Measurements from ENCODE around the gene TAB3.

The TAB3 gene, protein sequence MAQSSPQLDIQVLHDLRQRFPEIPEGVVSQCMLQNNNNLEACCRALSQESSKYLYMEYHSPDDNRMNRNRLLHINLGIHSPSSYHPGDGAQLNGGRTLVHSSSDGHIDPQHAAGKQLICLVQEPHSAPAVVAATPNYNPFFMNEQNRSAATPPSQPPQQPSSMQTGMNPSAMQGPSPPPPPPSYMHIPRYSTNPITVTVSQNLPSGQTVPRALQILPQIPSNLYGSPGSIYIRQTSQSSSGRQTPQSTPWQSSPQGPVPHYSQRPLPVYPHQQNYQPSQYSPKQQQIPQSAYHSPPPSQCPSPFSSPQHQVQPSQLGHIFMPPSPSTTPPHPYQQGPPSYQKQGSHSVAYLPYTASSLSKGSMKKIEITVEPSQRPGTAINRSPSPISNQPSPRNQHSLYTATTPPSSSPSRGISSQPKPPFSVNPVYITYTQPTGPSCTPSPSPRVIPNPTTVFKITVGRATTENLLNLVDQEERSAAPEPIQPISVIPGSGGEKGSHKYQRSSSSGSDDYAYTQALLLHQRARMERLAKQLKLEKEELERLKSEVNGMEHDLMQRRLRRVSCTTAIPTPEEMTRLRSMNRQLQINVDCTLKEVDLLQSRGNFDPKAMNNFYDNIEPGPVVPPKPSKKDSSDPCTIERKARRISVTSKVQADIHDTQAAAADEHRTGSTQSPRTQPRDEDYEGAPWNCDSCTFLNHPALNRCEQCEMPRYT

DNA sequence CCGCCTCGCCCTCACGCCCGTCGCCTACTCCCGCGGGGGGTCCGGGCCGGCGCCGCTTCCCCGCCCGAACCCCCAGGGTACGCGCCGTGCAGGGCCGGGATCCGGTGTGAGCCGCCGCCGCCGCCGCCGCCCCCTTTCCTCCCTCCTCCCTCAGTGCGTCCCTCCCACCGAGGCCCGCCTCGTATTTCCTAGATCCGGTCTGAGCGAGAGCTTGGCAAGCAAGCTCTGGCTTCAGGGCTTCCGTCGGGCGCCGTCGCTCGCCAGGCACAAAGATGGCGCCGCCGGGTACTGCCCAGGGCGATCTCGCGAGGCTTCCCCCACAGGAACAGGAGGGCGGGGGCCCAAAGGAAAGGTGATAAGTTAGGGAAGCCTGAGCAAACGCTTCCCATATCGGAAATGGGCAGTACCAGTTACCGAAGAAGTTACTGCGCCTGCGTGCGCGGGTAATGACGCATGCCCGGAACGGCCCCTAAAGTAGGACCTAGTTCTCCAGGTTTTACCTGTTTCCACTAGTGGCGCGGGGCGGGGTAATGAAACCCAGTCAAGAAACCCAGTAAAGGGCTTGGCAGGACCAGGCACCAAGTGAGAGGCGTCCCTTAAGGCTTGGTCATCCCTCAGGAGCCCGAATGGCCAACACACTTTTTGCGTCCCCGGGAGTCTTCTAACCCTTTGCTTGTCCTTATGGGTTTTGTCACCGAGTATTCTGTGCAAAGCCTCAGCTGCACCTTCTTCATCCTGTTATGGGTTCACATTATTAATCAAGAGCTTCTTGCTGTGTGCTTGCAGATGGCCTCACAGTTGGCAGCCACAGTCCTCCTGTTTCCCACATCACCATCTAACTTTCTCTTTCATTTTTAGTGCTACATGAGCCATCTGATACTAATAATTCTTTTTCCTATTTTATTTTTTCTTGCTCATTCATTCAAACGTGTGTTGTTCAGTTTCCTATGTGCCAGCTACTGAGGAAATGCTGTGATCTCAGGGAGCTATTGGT, at the start of gene TAB3:
Gene TAB3, minus strand, starts transcription at position 108 of the 994 bp plus-strand sequence. CDS start 29,666 bp downstream, outside the sequence.
- Histone ChIP-seq H3K9me3 (0 out of 2 replicates have a peak, but pooled peaks cover 10% of the 10 kb centered on the region), H4K20me1 (peaks cover 20% of the 10 kb centered on the region), H3K36me3 (no peaks in the 10 kb centered on the region), H3K27me3 (no peaks in the 10 kb centered on the region), H3K4me1 (peaks cover 12% of the 10 kb centered on the region), H3K4me3 (peak within 1 kb of the TSS; percentile 84), H3K9ac (peak within 1 kb of the TSS; percentile 82), H3K4me2 (peak within 1 kb of the TSS; percentile 76), H3K27ac (peak within 1 kb of the TSS; percentile 74)
- TF ChIP-seq Cebpa-rat (IDR thresholded peaks at IDR 0.05): no peak

DNA sequence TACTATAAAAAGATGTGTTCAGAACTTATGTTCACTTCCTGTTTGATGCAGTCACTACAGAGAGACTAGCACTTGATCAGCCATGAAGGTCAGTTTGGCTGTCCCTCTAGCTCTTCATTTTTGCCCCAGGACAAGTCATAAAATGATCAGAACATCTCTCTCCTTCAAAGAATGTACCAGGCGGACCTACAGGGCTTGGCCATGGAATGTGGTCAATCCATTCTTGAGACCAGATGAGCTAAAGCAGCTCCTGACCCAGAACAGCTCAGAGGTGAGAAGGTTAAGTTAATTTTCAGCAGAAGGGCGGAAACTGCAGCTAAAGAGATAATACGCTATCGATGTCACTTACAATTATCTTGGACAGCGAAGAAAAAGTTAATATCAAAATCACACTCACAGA, 49.2 kb upstream of the TAB3 start:
- Histone ChIP-seq H3K4me2 (no peak overlapping the region), H3K4me1 (no peaks in the 10 kb centered on the region)
- no peak for TF ChIP-seq Cebpa-rat (IDR thresholded peaks at IDR 0.05)

DNA sequence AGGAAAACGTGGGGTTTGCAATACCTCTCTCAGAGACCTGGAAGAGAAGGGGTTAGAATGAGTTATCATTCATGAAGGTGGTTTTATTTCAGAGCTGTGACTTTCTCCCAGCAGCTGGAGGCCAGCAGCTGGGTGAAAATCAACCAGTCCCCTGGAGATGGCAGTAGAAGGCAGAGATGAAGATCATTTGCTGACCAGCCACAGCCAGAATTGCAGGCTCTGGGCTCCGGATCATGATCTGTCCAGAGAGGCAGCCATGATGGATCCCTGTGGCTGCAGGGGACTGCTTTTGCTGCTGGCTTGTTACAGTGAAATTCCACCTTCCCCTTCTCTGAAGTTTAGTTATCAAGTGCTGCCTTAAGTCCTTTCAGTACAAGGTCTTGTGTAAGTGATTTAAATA, 46.9 kb upstream of the TAB3 start:
- no peaks in the 10 kb centered on the region for H3K4me1 ChIP-seq
- H3K27me3 ChIP-seq: no peaks in the 10 kb centered on the region
- H3K9me3 ChIP-seq: no peaks in the 10 kb centered on the region
- no peaks in the 10 kb centered on the region for H4K20me1 ChIP-seq
- TF ChIP-seq Cebpa-rat (IDR thresholded peaks at IDR 0.05): no peak
- H3K36me3 ChIP-seq: no peaks in the 10 kb centered on the region
- no peak overlapping the region for H3K4me3 ChIP-seq
- no peak overlapping the region for H3K27ac ChIP-seq
- no peak overlapping the region for H3K9ac ChIP-seq
- H3K4me2 ChIP-seq: no peak overlapping the region

More for the DNA sequence above, 49.2 kb upstream of the TAB3 start:
- Histone ChIP-seq H3K9me3 (no peaks in the 10 kb centered on the region), H3K27me3 (no peaks in the 10 kb centered on the region), H3K9ac (no peak overlapping the region), H3K27ac (no peak overlapping the region), H3K36me3 (no peaks in the 10 kb centered on the region), H3K4me3 (no peak overlapping the region), H4K20me1 (no peaks in the 10 kb centered on the region)

DNA sequence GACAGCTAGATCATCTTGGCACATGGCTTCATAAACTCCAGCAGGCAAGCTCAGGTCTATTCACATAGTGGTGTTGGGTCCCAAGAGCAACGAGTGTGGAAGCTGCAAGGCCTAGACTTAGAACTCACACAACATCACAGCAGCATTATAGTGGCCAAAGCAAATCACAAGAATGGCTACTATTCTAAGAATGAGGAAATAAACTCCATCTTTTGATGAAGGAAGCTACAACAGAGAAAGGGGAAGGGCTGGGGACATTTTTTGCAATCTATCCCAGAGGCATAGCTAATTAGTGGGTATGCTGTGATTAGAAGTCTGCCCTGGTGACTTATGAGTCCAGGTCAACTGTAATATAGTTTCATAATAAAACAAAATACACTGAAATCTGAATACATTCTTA, 42.9 kb upstream of the TAB3 start:
- no peak overlapping the region for H3K27ac ChIP-seq
- no peaks in the 10 kb centered on the region for H3K4me1 ChIP-seq
- H4K20me1 ChIP-seq: no peaks in the 10 kb centered on the region
- H3K9me3 ChIP-seq: no peaks in the 10 kb centered on the region
- no peak overlapping the region for H3K9ac ChIP-seq
- no peaks in the 10 kb centered on the region for H3K27me3 ChIP-seq
- H3K36me3 ChIP-seq: no peaks in the 10 kb centered on the region
- no peak for TF ChIP-seq Cebpa-rat (IDR thresholded peaks at IDR 0.05)
- H3K4me2 ChIP-seq: no peak overlapping the region
- H3K4me3 ChIP-seq: no peak overlapping the region

DNA sequence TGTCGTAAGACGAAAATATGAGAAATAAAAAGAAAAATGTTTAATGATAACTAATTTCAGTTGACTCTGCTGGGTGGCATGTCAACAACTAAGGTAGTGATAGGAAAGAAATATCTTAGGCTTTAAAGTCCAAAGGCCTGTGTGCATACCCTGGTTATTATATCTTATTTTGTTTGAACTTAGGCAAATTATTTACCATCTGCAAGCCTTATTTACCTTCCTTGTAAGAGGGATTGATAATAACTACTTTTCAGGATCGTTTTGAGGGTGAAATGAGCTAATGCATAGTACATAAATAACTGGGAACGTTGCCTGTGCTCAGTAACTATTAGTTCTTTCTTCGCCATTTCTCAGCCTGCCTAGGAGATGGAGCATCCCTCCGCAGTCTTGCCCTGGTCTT, 41.6 kb upstream of the TAB3 start:
- Histone ChIP-seq H3K9me3 (no peaks in the 10 kb centered on the region), H3K4me1 (no peaks in the 10 kb centered on the region), H3K4me2 (no peak overlapping the region), H3K36me3 (no peaks in the 10 kb centered on the region), H4K20me1 (no peaks in the 10 kb centered on the region), H3K27me3 (no peaks in the 10 kb centered on the region), H3K4me3 (no peak overlapping the region), H3K27ac (no peak overlapping the region), H3K9ac (no peak overlapping the region)
- no peak for TF ChIP-seq Cebpa-rat (IDR thresholded peaks at IDR 0.05)

DNA sequence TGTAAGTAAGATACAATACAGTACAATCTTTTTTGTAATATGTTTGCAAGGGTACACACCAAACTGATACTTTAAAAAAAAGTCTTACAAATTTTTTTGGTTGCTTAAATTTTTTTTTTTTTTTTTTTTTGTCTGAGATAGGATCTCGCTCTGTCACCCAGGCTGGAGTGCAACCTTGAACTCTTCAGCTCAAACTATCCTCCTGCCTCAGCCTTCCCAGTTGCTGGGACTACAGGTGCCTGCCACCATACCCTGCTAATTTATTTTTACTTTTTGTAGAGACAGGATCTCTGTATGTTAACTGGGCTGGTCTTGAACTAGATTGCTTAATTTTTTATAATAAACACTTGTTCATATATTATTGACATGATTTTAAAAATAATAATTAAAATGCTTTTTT, 41.1 kb upstream of the TAB3 start:
- Histone ChIP-seq H3K4me3 (no peak overlapping the region), H3K9ac (no peak overlapping the region), H3K4me2 (no peak overlapping the region), H3K9me3 (no peaks in the 10 kb centered on the region), H3K36me3 (no peaks in the 10 kb centered on the region), H3K27me3 (no peaks in the 10 kb centered on the region), H3K27ac (no peak overlapping the region), H4K20me1 (no peaks in the 10 kb centered on the region), H3K4me1 (no peaks in the 10 kb centered on the region)
- TF ChIP-seq Cebpa-rat (IDR thresholded peaks at IDR 0.05): no peak

DNA sequence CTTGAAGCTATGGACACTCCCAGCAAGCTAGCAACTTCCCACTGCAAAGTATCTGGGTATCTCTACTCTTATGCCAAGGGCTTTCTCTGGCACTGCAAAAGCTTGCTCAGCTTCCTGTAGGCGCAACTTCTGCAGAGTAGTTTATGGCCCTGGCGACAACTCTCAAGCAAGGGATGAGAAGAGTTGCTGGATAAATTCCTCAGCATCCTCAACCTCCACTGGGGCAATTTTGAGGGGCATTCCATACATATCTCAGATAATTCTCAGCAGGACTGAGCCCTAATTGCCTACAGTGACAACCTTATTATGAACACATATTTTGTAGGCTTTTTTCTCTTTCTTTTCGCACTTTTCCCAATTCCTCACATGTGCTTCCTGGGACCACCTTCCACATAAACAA, 31.2 kb upstream of the TAB3 start:
- no peak overlapping the region for H3K9ac ChIP-seq
- no peaks in the 10 kb centered on the region for H3K36me3 ChIP-seq
- TF ChIP-seq Cebpa-rat (IDR thresholded peaks at IDR 0.05): no peak
- H3K4me2 ChIP-seq: no peak overlapping the region
- H4K20me1 ChIP-seq: no peaks in the 10 kb centered on the region
- H3K27me3 ChIP-seq: no peaks in the 10 kb centered on the region
- H3K4me3 ChIP-seq: no peak overlapping the region
- no peaks in the 10 kb centered on the region for H3K9me3 ChIP-seq
- no peaks in the 10 kb centered on the region for H3K4me1 ChIP-seq
- no peak overlapping the region for H3K27ac ChIP-seq

DNA sequence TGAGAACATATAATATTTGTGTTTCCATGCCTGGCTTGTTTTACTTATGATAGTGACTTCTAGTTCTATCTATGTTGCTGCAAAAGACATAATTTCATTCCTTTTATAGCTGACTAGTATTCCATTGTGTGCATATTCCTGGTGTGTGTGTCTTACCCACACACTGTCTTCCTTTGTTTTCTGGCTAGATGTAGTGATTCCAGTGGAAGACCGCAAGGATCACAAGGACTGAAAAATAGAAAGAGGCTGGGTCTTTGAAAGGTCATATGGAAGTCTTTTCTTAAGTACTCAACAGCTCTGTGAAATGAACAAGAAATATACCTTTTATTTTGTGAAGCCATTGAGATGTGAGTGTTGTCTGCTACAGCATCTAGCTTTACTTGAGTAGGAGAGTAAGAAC, 29.4 kb upstream of the TAB3 start:
- no peaks in the 10 kb centered on the region for H3K36me3 ChIP-seq
- TF ChIP-seq Cebpa-rat (IDR thresholded peaks at IDR 0.05): no peak
- H3K9me3 ChIP-seq: no peaks in the 10 kb centered on the region
- no peak overlapping the region for H3K27ac ChIP-seq
- H3K4me2 ChIP-seq: no peak overlapping the region
- no peaks in the 10 kb centered on the region for H3K4me1 ChIP-seq
- H3K9ac ChIP-seq: no peak overlapping the region
- no peaks in the 10 kb centered on the region for H4K20me1 ChIP-seq
- no peaks in the 10 kb centered on the region for H3K27me3 ChIP-seq
- H3K4me3 ChIP-seq: no peak overlapping the region

DNA sequence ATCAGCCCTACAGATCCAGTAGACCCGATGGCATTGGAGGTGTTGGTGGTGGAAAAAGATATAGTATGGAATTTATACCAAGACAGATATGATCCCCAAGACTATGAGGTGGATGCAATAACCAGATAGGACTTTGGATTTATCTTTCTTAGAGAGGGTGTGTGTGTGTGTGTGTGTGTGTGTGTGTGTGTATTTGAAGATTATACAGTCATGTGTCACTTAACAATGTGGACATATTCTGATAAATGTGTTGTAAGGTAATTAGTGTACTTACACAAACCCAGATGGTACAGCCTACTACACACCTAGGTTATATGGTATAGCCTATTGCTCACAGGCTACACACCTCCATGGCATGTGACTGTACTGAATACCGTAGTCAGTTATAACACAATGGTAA, 24.4 kb upstream of the TAB3 start:
- H3K9ac ChIP-seq: no peak overlapping the region
- peaks cover 13% of the 10 kb centered on the region for H3K4me1 ChIP-seq
- no peaks in the 10 kb centered on the region for H3K9me3 ChIP-seq
- no peak for TF ChIP-seq Cebpa-rat (IDR thresholded peaks at IDR 0.05)
- H3K27ac ChIP-seq: no peak overlapping the region
- no peaks in the 10 kb centered on the region for H3K36me3 ChIP-seq
- no peaks in the 10 kb centered on the region for H3K27me3 ChIP-seq
- no peaks in the 10 kb centered on the region for H4K20me1 ChIP-seq
- H3K4me2 ChIP-seq: no peak overlapping the region
- no peak overlapping the region for H3K4me3 ChIP-seq
